ENCODE data around the gene YWHAH. TPM values are rescaled to one million over a fixed set of nuclear protein-coding genes. Genes with fewer than 3 reads are reported as not detected.
A peak's percentile ranks its signal among the peaks of the same experiment; 100 is the strongest.

The YWHAH gene
- polyA plus RNA-seq, 3 donors = 59.5 to 136 (median 132) TPM

DNA sequence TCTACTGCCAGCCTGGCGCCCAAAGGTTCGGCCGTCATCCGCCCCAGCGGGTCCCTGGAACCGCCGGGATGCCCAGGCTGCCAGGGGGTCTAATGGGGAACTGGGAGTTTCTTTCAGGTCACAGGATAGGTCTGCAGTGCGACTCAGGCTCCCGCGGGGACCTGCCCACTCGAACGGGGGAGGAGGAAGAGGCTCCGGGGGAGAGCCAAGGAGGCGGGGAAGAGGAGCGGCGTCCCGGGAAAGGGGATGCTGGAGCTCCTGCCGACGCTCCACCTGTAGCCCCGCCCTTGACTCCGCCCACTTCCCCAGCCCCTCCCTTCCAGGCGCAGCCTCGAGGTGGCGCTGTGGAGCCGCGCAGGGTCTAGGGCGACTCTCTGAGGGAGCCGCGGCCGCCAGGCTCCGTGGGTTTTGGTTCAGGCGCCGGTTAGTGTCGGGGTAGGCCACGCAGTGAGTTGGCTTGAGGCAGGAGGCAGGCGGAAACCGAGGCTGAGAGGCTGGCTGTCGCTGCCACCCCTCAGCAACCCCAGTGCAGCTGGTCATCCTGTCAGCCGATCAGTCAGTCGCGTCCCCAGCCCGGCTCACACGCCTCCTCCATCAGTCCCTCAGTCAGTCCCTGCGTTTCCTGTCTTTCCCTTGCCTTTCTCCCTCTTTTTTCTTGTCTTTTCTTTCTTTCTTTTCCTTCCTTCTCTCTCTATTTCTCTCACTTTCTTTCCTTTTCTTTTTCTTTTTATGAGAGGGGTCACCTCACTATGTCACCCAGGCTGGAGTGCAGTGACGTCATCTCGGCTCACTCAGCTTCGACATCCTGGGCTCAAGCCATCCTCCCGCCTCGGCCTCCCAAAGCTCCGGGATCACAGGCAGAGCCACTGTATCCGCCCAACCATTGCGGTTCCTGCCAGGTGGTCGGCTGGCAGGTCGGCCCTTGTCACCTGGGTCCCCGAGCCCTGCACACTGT is 26.4 kb downstream of the YWHAH start:
- Histone ChIP-seq H3K36me3 (replicated peaks in 1 of 2; ENCODE audit: control insufficient read depth in 1 of 2, insufficient read depth in 2 of 2, low read length in 2 of 2) (no peaks in the 10 kb centered on the region), H3K27ac (ENCODE audit: low read depth in 1 of 2, low read length in 2 of 2) (no peak overlapping the region), H3K4me1 (ENCODE audit: control insufficient read depth in 1 of 2, insufficient read depth in 2 of 2, low read length in 2 of 2) (peaks cover 12 to 13% of the 10 kb centered on the region in 2 donors), H2AFZ (ENCODE audit: insufficient read depth, low read depth, low read length, poor library complexity, severe bottlenecking) (peak overlapping the region; percentile 88), H3K79me2 (ENCODE audit: insufficient read depth, low read length) (no peaks in the 10 kb centered on the region), H3K27me3 (ENCODE audit: control insufficient read depth in 2 of 2, insufficient read depth in 2 of 2, low read length in 2 of 2) (peaks cover 0 to 12% of the 10 kb centered on the region in 2 donors), H3K9me3 (replicated peaks in 1 of 2; ENCODE audit: control insufficient read depth in 1 of 2, insufficient read depth in 1 of 2, low read length in 2 of 2) (no peaks in the 10 kb centered on the region), H3K9ac (ENCODE audit: insufficient read depth, low read length, poor library complexity, severe bottlenecking) (peak overlapping the region; percentile 31), H4K20me1 (ENCODE audit: insufficient read depth, low read length) (no peaks in the 10 kb centered on the region), H3K4me2 (replicated peaks; ENCODE audit: extremely low read depth, low read length, poor library complexity, severe bottlenecking) (peak overlapping the region; percentile 77), H3K4me3 (replicated peaks in 1 of 3; ENCODE audit: low read depth in 2 of 3, low read length in 3 of 3) (peak overlapping the region; percentile 9 to 67 (median 33))
- Mint-ChIP-seq H3K27me3 (ENCODE audit: low read depth in 3 of 3) (peaks cover 12 to 26% (median 20%) of the 10 kb centered on the region in 3 donors), H3K36me3 (no peaks in the 10 kb centered on the region), H3K27ac (peak overlapping the region in 4 of 7 donors; percentile 32 to 67 (median 50)), H3K9me3 (peaks cover 0 to 2% (median 0%) of the 10 kb centered on the region in 7 donors), H3K4me3 (peak overlapping the region; percentile 76 to 83), H3K4me1 (peaks cover 12% of the 10 kb centered on the region)
- 23% methylated on average over 41 of the region's 55 CpGs for WGBS (ENCODE audit: insufficient coverage)
- peak; percentile 72 to 78 (median 76) for DNase-seq
- TF ChIP-seq, protein P1, sequence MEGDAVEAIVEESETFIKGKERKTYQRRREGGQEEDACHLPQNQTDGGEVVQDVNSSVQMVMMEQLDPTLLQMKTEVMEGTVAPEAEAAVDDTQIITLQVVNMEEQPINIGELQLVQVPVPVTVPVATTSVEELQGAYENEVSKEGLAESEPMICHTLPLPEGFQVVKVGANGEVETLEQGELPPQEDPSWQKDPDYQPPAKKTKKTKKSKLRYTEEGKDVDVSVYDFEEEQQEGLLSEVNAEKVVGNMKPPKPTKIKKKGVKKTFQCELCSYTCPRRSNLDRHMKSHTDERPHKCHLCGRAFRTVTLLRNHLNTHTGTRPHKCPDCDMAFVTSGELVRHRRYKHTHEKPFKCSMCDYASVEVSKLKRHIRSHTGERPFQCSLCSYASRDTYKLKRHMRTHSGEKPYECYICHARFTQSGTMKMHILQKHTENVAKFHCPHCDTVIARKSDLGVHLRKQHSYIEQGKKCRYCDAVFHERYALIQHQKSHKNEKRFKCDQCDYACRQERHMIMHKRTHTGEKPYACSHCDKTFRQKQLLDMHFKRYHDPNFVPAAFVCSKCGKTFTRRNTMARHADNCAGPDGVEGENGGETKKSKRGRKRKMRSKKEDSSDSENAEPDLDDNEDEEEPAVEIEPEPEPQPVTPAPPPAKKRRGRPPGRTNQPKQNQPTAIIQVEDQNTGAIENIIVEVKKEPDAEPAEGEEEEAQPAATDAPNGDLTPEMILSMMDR (IDR thresholded peaks at IDR 0.05) = peak; percentile 97
- intact Hi-C loops (cut with micrococcal nuclease) = loop anchor here (2.0 to 10.0 kb wide), 3 partner anchors 24 to 294 kb away; no protein-coding TSS in a partner anchor

DNA sequence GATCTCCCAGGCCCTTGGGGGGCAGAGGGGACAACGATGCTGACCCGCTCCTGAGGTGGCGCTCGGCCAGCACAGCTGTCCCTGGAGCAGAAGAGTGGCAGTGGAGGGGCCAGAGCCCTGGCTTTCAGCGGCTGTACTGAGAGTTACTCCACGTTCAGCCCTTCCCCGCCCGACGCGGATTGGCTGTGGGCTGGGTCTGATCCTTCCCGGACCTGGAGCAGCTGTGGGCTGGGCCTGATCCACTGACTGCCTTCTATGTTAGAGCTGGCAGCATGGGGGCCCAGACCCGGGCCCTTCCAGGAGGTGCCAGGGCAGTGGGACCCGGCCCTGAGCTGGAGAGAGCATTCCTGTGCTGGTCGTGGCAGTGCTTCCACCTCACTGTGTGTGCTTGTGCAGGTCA is 27.8 kb downstream of the YWHAH start:
- H3K27me3 ChIP-seq (ENCODE audit: control insufficient read depth in 2 of 2, insufficient read depth in 2 of 2, low read length in 2 of 2) = peaks cover 0 to 12% of the 10 kb centered on the region in 2 donors
- peaks cover 0 to 2% (median 0%) of the 10 kb centered on the region in 7 donors for H3K9me3 Mint-ChIP-seq
- 93% methylated on average over 13 of the region's 14 CpGs for WGBS (ENCODE audit: insufficient coverage)
- H3K9me3 ChIP-seq (replicated peaks in 1 of 2; ENCODE audit: control insufficient read depth in 1 of 2, insufficient read depth in 1 of 2, low read length in 2 of 2) = no peaks in the 10 kb centered on the region
- H3K9ac ChIP-seq (ENCODE audit: insufficient read depth, low read length, poor library complexity, severe bottlenecking) = no peak overlapping the region
- no peak for DNase-seq
- H3K27me3 Mint-ChIP-seq (ENCODE audit: low read depth in 3 of 3) = peaks cover 12 to 29% (median 20%) of the 10 kb centered on the region in 3 donors
- intact Hi-C loops (cut with micrococcal nuclease) = loop anchor here in 1 of 2 donors (10.0 kb wide), 2 partner anchors 113 to 293 kb away; no protein-coding TSS in a partner anchor
- no peaks in the 10 kb centered on the region for H3K79me2 ChIP-seq (ENCODE audit: insufficient read depth, low read length)
- no peaks in the 10 kb centered on the region for H3K36me3 ChIP-seq (replicated peaks in 1 of 2; ENCODE audit: control insufficient read depth in 1 of 2, insufficient read depth in 2 of 2, low read length in 2 of 2)
- no peak overlapping the region for H3K4me2 ChIP-seq (replicated peaks; ENCODE audit: extremely low read depth, low read length, poor library complexity, severe bottlenecking)
- H3K36me3 Mint-ChIP-seq = no peaks in the 10 kb centered on the region
- H3K4me3 ChIP-seq (replicated peaks in 1 of 3; ENCODE audit: low read depth in 2 of 3, low read length in 3 of 3) = no peak overlapping the region
- peaks cover 12 to 13% of the 10 kb centered on the region in 2 donors for H3K4me1 ChIP-seq (ENCODE audit: control insufficient read depth in 1 of 2, insufficient read depth in 2 of 2, low read length in 2 of 2)
- no peaks in the 10 kb centered on the region for H4K20me1 ChIP-seq (ENCODE audit: insufficient read depth, low read length)
- H2AFZ ChIP-seq (ENCODE audit: insufficient read depth, low read depth, low read length, poor library complexity, severe bottlenecking) = no peak overlapping the region
- no peak overlapping the region for H3K27ac ChIP-seq (ENCODE audit: low read depth in 1 of 2, low read length in 2 of 2)
- H3K4me1 Mint-ChIP-seq = peaks cover 12% of the 10 kb centered on the region
- TF ChIP-seq, protein P1 (IDR thresholded peaks at IDR 0.05) = no peak
- no peak overlapping the region for H3K4me3 Mint-ChIP-seq
- H3K27ac Mint-ChIP-seq = no peak overlapping the region

Measured in CD14-positive monocyte (primary cell).